Activated T-cell treated with anti-CD3 and anti-CD28 coated beads, Interleukin-2, amount 50 U/mL, for 4 hours (primary cell): ENCODE data around the gene WNK1. TPM values are rescaled to one million over a fixed set of nuclear protein-coding genes. Genes with fewer than 3 reads are reported as not detected.
"Not testable (repeated sequence)": the region's sequence is repeated elsewhere in the genome, so short reads cannot be mapped to it uniquely, and the experiment has no call there.

Experiments used
- ATAC-seq, 2 donors: fragments of 200-7000 bp; cut with Tn5 transposase; one replicate each; pipeline ENCODE4 v1.10.0; 2021
- DNase-seq: peaks from one replicate; pipeline ENCODE4 v3.0.0-alpha.2; 2020
- H3K27me3 Mint-ChIP-seq: one replicate; pipeline ENCODE4 v1.8.0; 2021; ENCODE audit warnings: low read depth, mixed read lengths
- H3K36me3 Mint-ChIP-seq: one replicate; pipeline ENCODE4 v1.8.0; 2022; ENCODE audit warnings: mixed read lengths; ENCODE audit not compliant: insufficient read depth
- H3K4me1 Mint-ChIP-seq: one replicate; pipeline ENCODE4 v1.8.0; 2021; ENCODE audit warnings: low read depth, mixed read lengths
- H3K4me3 Mint-ChIP-seq: one replicate; pipeline ENCODE4 v1.8.0; 2021; ENCODE audit warnings: mild to moderate bottlenecking, moderate library complexity, mixed read lengths
- H3K9me3 Mint-ChIP-seq: one replicate; pipeline ENCODE4 v1.8.0; 2021; ENCODE audit warnings: mixed read lengths
- total RNA-seq, 3 donors: library from RNA; stranded (reverse); gene quantifications; one replicate each; pipeline ENCODE4 v1.2.1, GENCODE V29; 2021

WNK1 gene
- total RNA-seq, 3 donors from 2014 or later, result 183 to 213 (median 185) TPM

- Mint-ChIP-seq H3K4me3 (no peak overlapping the region), H3K27me3 (no peaks in the 10 kb centered on the region), H3K36me3 (peaks cover 6% of the 10 kb centered on the region), H3K9me3 (no peaks in the 10 kb centered on the region), H3K4me1 (peaks cover 69% of the 10 kb centered on the region)
- ATAC-seq (peak in 1 of 2 donors; percentile 67), DNase-seq (no peak)
These were observed 28.5 kb downstream of the WNK1 start for GRCh38 chr12:780750-781379.

GRCh38 chr12:785706-786105 lies 33.3 kb downstream of the WNK1 start:
- DNase-seq, result no peak
- Mint-ChIP-seq H3K27me3 (no peaks in the 10 kb centered on the region), H3K36me3 (peaks cover 5% of the 10 kb centered on the region), H3K9me3 (no peaks in the 10 kb centered on the region), H3K4me3 (no peak overlapping the region), H3K4me1 (peaks cover 71% of the 10 kb centered on the region)
- ATAC-seq, result no peak

GRCh38 chr12:788288-788687 lies 35.9 kb downstream of the WNK1 start:
- Mint-ChIP-seq H3K4me3 (no peak overlapping the region), H3K4me1 (peaks cover 76% of the 10 kb centered on the region), H3K36me3 (peaks cover 7% of the 10 kb centered on the region), H3K9me3 (no peaks in the 10 kb centered on the region), H3K27me3 (no peaks in the 10 kb centered on the region)
- ATAC-seq, result no peak
- DNase-seq, result no peak

- not testable (repeated sequence) for H3K36me3 Mint-ChIP-seq, DNase-seq, H3K9me3 Mint-ChIP-seq, H3K4me3 Mint-ChIP-seq, H3K27me3 Mint-ChIP-seq, ATAC-seq
- peaks cover 81% of the 10 kb centered on the region for H3K4me1 Mint-ChIP-seq
These were observed 36.4 kb downstream of the WNK1 start for GRCh38 chr12:788762-789161.

GRCh38 chr12:789852-790563 lies 37.6 kb downstream of the WNK1 start:
- ATAC-seq, result peak; percentile 20 to 36
- Mint-ChIP-seq H3K4me1 (peaks cover 87% of the 10 kb centered on the region), H3K36me3 (peaks cover 7% of the 10 kb centered on the region), H3K9me3 (no peaks in the 10 kb centered on the region), H3K27me3 (no peaks in the 10 kb centered on the region), H3K4me3 (no peak overlapping the region)
- DNase-seq, result no peak

- no peak overlapping the region for H3K4me3 Mint-ChIP-seq
- DNase-seq (no peak), ATAC-seq (no peak)
- H3K4me1 Mint-ChIP-seq, result peaks cover 89% of the 10 kb centered on the region
- H3K27me3 Mint-ChIP-seq, result no peaks in the 10 kb centered on the region
- no peaks in the 10 kb centered on the region for H3K9me3 Mint-ChIP-seq
- H3K36me3 Mint-ChIP-seq, result peaks cover 8% of the 10 kb centered on the region
These were observed 38.2 kb downstream of the WNK1 start for GRCh38 chr12:790608-791007.

GRCh38 chr12:793037-793436 lies 40.7 kb downstream of the WNK1 start:
- no peaks in the 10 kb centered on the region for H3K27me3 Mint-ChIP-seq
- H3K4me3 Mint-ChIP-seq, result peak overlapping the region; percentile 1
- no peaks in the 10 kb centered on the region for H3K9me3 Mint-ChIP-seq
- ATAC-seq (no peak), DNase-seq (no peak)
- H3K36me3 Mint-ChIP-seq, result peaks cover 14% of the 10 kb centered on the region
- peaks cover 93% of the 10 kb centered on the region for H3K4me1 Mint-ChIP-seq

GRCh38 chr12:793711-794110 lies 41.3 kb downstream of the WNK1 start:
- ATAC-seq, result no peak
- peaks cover 17% of the 10 kb centered on the region for H3K36me3 Mint-ChIP-seq
- DNase-seq, result no peak
- H3K27me3 Mint-ChIP-seq, result no peaks in the 10 kb centered on the region
- no peak overlapping the region for H3K4me3 Mint-ChIP-seq
- peaks cover 92% of the 10 kb centered on the region for H3K4me1 Mint-ChIP-seq
- no peaks in the 10 kb centered on the region for H3K9me3 Mint-ChIP-seq

GRCh38 chr12:795305-795704 lies 42.9 kb downstream of the WNK1 start:
- peak overlapping the region; percentile 74 for H3K4me3 Mint-ChIP-seq
- peaks cover 20% of the 10 kb centered on the region for H3K36me3 Mint-ChIP-seq
- DNase-seq (peak; percentile 60), ATAC-seq (peak; percentile 93 to 94)
- peaks cover 81% of the 10 kb centered on the region for H3K4me1 Mint-ChIP-seq
- no peaks in the 10 kb centered on the region for H3K9me3 Mint-ChIP-seq
- no peaks in the 10 kb centered on the region for H3K27me3 Mint-ChIP-seq

GRCh38 chr12:800401-800800 lies 48.0 kb downstream of the WNK1 start:
- H3K4me1 Mint-ChIP-seq, result peaks cover 76% of the 10 kb centered on the region
- ATAC-seq, result no peak
- peaks cover 17% of the 10 kb centered on the region for H3K36me3 Mint-ChIP-seq
- H3K4me3 Mint-ChIP-seq, result no peak overlapping the region
- no peaks in the 10 kb centered on the region for H3K27me3 Mint-ChIP-seq
- H3K9me3 Mint-ChIP-seq, result no peaks in the 10 kb centered on the region
- DNase-seq, result no peak

GRCh38 chr12:802242-803120 lies 50.1 kb downstream of the WNK1 start:
- no peaks in the 10 kb centered on the region for H3K9me3 Mint-ChIP-seq
- ATAC-seq (peak in 1 of 2 donors; percentile 38), DNase-seq (no peak)
- peaks cover 74% of the 10 kb centered on the region for H3K4me1 Mint-ChIP-seq
- peaks cover 9% of the 10 kb centered on the region for H3K36me3 Mint-ChIP-seq
- peak overlapping the region; percentile 6 for H3K4me3 Mint-ChIP-seq
- H3K27me3 Mint-ChIP-seq, result no peaks in the 10 kb centered on the region

GRCh38 chr12:805022-805632 lies 52.7 kb downstream of the WNK1 start:
- H3K4me3 Mint-ChIP-seq, result no peak overlapping the region
- no peak for ATAC-seq
- H3K9me3 Mint-ChIP-seq, result no peaks in the 10 kb centered on the region
- peaks cover 4% of the 10 kb centered on the region for H3K36me3 Mint-ChIP-seq
- peaks cover 74% of the 10 kb centered on the region for H3K4me1 Mint-ChIP-seq
- no peak for DNase-seq
- no peaks in the 10 kb centered on the region for H3K27me3 Mint-ChIP-seq

- Mint-ChIP-seq H3K4me3 (no peak overlapping the region), H3K36me3 (peaks cover 4% of the 10 kb centered on the region), H3K27me3 (no peaks in the 10 kb centered on the region), H3K4me1 (peaks cover 74% of the 10 kb centered on the region), H3K9me3 (no peaks in the 10 kb centered on the region)
- DNase-seq (no peak), ATAC-seq (no peak)
These were observed 53.9 kb downstream of the WNK1 start for GRCh38 chr12:806200-806791.
